Upper lobe of left lung (tissue), 6 donors: ENCODE results near the gene TFPI. TPM values are rescaled to one million over a fixed set of nuclear protein-coding genes. Genes with fewer than 3 reads are reported as not detected.

Experiments
- small RNA-seq, 4 donors: library from RNA; depleted of rRNA; stranded (forward); fragments of <200 nt; gene quantifications; one replicate each; pipeline ENCODE3, GENCODE V24; 2016
- total RNA-seq, 6 donors: library from RNA; depleted of rRNA in 4 of 6; stranded (reverse); fragments of >200 nt in 4 of 6; gene quantifications; one replicate each; pipeline versions ENCODE4 v1.1.0 to v1.2.1, GENCODE V29; 2016 to 2021
- donor health status: DM: no; HTN: no; CAD: no; lungs with moderate emphysema.
- donor health status: DM: no; HTN: yes; CAD: no; lungs with severe emphysema.

Gene TFPI
- total RNA-seq, 6 donors from 2014 or later, result 92.3 to 293 (median 243) TPM

Small RNA genes within 50 kb of the gene (small RNA-seq; reads per million reads assigned to genes)
- gene GAPDHP59, result 0 reads per million in 4 donors

Other genes with a start within 250 kb of the TFPI start
- gene CALCRL, start 106.2 kb downstream of the TFPI start, total RNA-seq, result 100 to 1,000 TPM in 2 of 6 donors, 10 to 100 TPM in 4; 30.4 to 118 (median 77.4) TPM